Kidney epithelial cell (primary cell): ENCODE results near the gene THEMIS2. TPM values are rescaled to one million over a fixed set of nuclear protein-coding genes. Genes with fewer than 3 reads are reported as not detected.
"Not testable (repeated sequence)": the region's sequence is repeated elsewhere in the genome, so short reads cannot be mapped to it uniquely, and the experiment has no call there.

ENCODE experiments used
- DNase-seq: peaks from one replicate; pipeline ENCODE4 v3.0.0-alpha.2; 2010; ENCODE audit warnings: low read depth
- H3K27me3 ChIP-seq: 2 replicates; pipeline ENCODE4 v1.6.0; 2011; ENCODE audit warnings: low read length; ENCODE audit not compliant: control insufficient read depth, insufficient read depth
- H3K36me3 ChIP-seq: 2 replicates; pipeline ENCODE4 v1.5.1; 2011; ENCODE audit warnings: low read length; ENCODE audit not compliant: control insufficient read depth, insufficient read depth
- H3K4me3 ChIP-seq: 2 replicates; pipeline ENCODE4 v1.5.1; 2011; ENCODE audit warnings: low read depth, mild to moderate bottlenecking, control low read depth, low read length
- CTCF ChIP-seq: IDR thresholded peaks from 2 replicates; pipeline ENCODE4 v1.5.1; 2011; ENCODE audit warnings: mild to moderate bottlenecking, moderate library complexity, low read length, control low read depth, inconsistent platforms; ENCODE audit not compliant: insufficient read depth, poor library complexity, severe bottlenecking
- total RNA-seq: library from RNA; depleted of rRNA; stranded (reverse); fragments of >200 nt; gene quantifications from 2 replicates; pipeline ENCODE4 v1.2.3, GENCODE V29; 2015

THEMIS2 gene
- total RNA-seq, 1 donor from 2014 or later: 23.4 TPM

GRCh38 chr1:27868932-27869718 lies 3.2 kb upstream of the THEMIS2 start:
- H3K36me3 ChIP-seq: no peaks in the 10 kb centered on the region
- no peaks in the 10 kb centered on the region for H3K27me3 ChIP-seq
- DNase-seq: no peak
- TF ChIP-seq CTCF: no peak
- no peak overlapping the region for H3K4me3 ChIP-seq

GRCh38 chr1:27869719-27870085 lies 2.6 kb upstream of the THEMIS2 start:
- DNase-seq: no peak
- H3K4me3 ChIP-seq: no peak overlapping the region
- no peaks in the 10 kb centered on the region for H3K27me3 ChIP-seq
- no peak for TF ChIP-seq CTCF
- no peaks in the 10 kb centered on the region for H3K36me3 ChIP-seq

GRCh38 chr1:27871076-27871475 lies 1.3 kb upstream of the THEMIS2 start:
- DNase-seq, H3K36me3 ChIP-seq, H3K4me3 ChIP-seq, H3K27me3 ChIP-seq: not testable (repeated sequence)

- peaks cover 1% of the 10 kb centered on the region for H3K36me3 ChIP-seq
- TF ChIP-seq CTCF: no peak
- no peaks in the 10 kb centered on the region for H3K27me3 ChIP-seq
- DNase-seq: no peak
- peak overlapping the region; percentile 57 for H3K4me3 ChIP-seq
Measured at GRCh38 chr1:27872802-27873551, 633 bp downstream of the THEMIS2 start.

GRCh38 chr1:27873671-27874384 lies 1.5 kb downstream of the THEMIS2 start:
- no peak for TF ChIP-seq CTCF
- Histone ChIP-seq H3K36me3 (peaks cover 1% of the 10 kb centered on the region), H3K4me3 (no peak overlapping the region), H3K27me3 (no peaks in the 10 kb centered on the region)
- DNase-seq: no peak
